Epithelial cell of esophagus (primary cell): ENCODE results near the gene CRIM1.
A peak's percentile ranks its signal among the peaks of the same experiment; 100 is the strongest.

ENCODE experiments used
- DNase-seq: peaks from one replicate; pipeline ENCODE4 v3.0.0; 2010; ENCODE audit warnings: low read depth
- H3K4me3 ChIP-seq: 2 replicates; pipeline ENCODE4 v1.5.1; 2011; ENCODE audit warnings: mild to moderate bottlenecking, low read length, control low read depth
- TF ChIP-seq, protein P1 (sequence below): IDR thresholded peaks from 2 replicates; pipeline ENCODE4 v1.5.1; 2011; ENCODE audit warnings: low read depth, mild to moderate bottlenecking, low read length, control low read depth, inconsistent platforms; ENCODE audit not compliant: insufficient read depth; ENCODE audit errors: missing control alignments

CRIM1 gene

GRCh38 chr2:36489281-36489680, 133.7 kb downstream of the CRIM1 start:
- no peak overlapping the region for H3K4me3 ChIP-seq
- TF ChIP-seq, protein P1, sequence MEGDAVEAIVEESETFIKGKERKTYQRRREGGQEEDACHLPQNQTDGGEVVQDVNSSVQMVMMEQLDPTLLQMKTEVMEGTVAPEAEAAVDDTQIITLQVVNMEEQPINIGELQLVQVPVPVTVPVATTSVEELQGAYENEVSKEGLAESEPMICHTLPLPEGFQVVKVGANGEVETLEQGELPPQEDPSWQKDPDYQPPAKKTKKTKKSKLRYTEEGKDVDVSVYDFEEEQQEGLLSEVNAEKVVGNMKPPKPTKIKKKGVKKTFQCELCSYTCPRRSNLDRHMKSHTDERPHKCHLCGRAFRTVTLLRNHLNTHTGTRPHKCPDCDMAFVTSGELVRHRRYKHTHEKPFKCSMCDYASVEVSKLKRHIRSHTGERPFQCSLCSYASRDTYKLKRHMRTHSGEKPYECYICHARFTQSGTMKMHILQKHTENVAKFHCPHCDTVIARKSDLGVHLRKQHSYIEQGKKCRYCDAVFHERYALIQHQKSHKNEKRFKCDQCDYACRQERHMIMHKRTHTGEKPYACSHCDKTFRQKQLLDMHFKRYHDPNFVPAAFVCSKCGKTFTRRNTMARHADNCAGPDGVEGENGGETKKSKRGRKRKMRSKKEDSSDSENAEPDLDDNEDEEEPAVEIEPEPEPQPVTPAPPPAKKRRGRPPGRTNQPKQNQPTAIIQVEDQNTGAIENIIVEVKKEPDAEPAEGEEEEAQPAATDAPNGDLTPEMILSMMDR = no peak
- DNase-seq = peak; percentile 24

DNA sequence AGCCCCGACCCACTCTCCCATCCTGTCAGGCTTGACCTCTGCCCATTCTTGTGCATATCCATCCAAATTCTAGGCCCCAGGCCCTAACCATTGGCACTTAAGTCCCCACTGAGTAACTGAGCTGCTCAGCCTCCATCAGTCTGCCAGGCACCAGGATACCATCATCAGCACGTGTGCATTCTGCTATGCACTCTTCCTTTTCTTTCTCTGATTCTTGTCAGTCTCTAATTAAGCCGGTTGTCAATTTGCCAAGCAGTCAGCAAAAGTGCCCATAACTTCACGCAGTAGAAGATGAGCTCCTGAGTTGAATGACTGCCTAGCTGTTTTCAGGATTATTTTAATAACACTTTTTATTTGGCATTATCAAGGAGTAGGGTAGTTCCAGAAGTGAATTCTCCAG, 135.2 kb downstream of the CRIM1 start:
- TF ChIP-seq, protein P1 = no peak
- no peak overlapping the region for H3K4me3 ChIP-seq
- no peak for DNase-seq

GRCh38 chr2:36492216-36492945, 136.8 kb downstream of the CRIM1 start:
- no peak for DNase-seq
- TF ChIP-seq, protein P1 = no peak
- H3K4me3 ChIP-seq = no peak overlapping the region

DNA sequence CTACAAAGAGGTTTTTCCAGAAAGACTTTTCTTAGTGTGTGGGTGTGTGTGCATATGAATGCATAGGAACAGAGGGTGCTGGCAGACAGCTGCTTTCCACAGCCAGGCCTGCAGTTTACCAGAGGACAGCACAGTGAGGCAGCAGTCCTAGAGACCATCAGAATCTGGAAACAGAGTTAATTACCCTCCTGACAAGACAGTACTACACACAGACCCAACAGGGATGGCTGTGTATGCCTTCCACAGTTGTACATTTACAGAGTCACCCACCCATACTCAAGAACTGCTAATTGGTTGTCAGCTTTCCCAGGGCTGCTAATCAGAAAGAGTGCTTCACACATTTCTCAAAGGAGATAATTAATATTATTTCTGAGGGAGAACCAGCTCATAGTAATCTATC, 137.7 kb downstream of the CRIM1 start:
- no peak for DNase-seq
- TF ChIP-seq, protein P1 = no peak
- no peak overlapping the region for H3K4me3 ChIP-seq

DNA sequence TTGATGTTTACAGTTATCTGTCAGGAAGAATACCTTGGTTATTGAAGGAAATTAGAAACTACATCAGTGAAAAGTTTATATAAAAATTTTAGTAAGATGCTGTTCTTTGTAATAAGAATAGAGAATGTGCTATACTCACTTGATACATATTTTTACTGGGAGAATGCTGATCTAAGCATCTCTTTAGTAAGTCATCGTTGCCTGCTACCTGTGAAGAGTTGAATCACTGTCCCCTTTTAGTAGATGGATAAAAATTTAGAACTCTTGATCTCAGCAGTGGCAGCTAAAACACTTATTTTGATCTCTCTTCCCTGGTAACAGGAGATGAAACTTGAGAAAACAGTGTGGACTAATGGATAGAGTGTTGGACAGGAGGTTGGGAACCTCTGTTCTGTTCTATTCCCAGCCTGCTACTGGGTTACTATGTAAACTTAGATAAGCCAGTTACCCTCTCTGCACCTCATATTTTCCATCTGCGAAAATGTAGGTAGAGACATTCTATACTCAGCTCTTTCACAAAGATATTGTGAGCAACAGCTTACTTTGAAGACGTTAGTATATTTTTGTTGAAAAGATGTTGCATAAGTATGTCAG, 142.1 kb downstream of the CRIM1 start:
- H3K4me3 ChIP-seq = no peak overlapping the region
- no peak for DNase-seq
- TF ChIP-seq, protein P1 = no peak

DNA sequence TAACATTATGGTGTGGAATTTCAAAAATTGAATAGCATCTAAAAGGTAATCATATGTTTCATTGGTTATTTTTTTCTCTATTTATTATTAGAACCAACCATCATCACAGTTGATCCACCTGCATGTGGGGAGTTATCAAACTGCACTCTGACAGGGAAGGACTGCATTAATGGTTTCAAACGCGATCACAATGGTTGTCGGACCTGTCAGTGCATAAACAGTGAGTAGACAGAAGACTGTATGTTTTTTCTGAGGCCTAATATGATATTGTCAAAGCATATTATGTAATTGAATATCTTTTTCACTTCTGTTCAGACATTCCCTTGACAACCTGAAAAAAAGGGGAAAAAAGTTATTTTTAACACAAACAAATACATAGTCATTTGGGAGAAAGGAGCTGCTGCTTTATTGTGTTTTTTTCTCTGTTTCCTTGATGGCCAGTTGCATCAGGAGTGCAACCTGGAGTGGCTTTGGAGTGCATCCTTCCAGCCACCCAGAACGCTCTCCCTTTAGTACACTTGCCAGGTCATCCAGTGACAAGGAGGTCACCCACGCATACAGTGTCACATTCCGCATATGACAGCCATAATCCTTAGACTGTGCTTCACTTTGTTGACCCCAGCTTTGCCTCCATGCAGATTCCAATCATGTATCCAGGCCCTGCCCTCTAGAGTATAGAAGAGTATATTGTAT, 143.7 kb downstream of the CRIM1 start:
- TF ChIP-seq, protein P1 = no peak
- H3K4me3 ChIP-seq = no peak overlapping the region
- DNase-seq = no peak
